Rectal smooth muscle tissue (tissue), 1 donor: ENCODE measurements around the gene EOMES.

Experiments
- H3K27ac ChIP-seq: one replicate; pipeline ENCODE4 v1.7.0; 2013; ENCODE audit warnings: low read depth, low read length, inconsistent platforms
- H3K27me3 ChIP-seq: one replicate; pipeline ENCODE4 v1.7.0; 2013; ENCODE audit warnings: low read length; ENCODE audit not compliant: control insufficient read depth, insufficient read depth
- H3K36me3 ChIP-seq: one replicate; pipeline ENCODE4 v1.7.0; 2013; ENCODE audit warnings: low read length; ENCODE audit not compliant: control insufficient read depth, insufficient read depth
- H3K4me1 ChIP-seq: one replicate; pipeline ENCODE4 v1.7.0; 2013; ENCODE audit warnings: low read length; ENCODE audit not compliant: control insufficient read depth, insufficient read depth
- H3K4me3 ChIP-seq: one replicate; pipeline ENCODE4 v1.7.0; 2013; ENCODE audit warnings: low read length
- H3K9ac ChIP-seq: one replicate; pipeline ENCODE4 v1.7.0; 2013; ENCODE audit warnings: low read length

EOMES gene

DNA sequence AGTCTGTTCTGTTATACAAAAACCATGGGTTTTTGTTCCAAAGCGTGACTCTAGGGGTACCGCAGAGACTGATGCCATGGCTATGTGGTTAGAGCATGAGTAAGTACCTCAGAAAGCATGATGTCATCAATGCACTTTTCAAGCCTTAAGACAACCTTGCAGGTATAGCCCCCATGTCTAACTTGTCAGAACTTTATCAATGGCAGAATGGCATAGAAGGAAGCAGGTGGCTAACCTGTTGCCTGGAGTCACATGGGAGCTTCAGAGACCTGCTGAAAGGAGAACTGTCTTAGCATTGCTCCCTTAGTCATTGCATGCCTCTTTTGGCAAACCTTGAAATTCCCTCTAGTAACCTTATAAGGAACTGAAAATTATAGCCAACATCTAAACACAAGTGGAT lies 52.5 kb downstream of the EOMES start:
- Histone ChIP-seq H3K9ac (no peak overlapping the region), H3K4me1 (no peaks in the 10 kb centered on the region), H3K4me3 (no peak overlapping the region), H3K27ac (no peak overlapping the region), H3K27me3 (no peaks in the 10 kb centered on the region), H3K36me3 (no peaks in the 10 kb centered on the region)

DNA sequence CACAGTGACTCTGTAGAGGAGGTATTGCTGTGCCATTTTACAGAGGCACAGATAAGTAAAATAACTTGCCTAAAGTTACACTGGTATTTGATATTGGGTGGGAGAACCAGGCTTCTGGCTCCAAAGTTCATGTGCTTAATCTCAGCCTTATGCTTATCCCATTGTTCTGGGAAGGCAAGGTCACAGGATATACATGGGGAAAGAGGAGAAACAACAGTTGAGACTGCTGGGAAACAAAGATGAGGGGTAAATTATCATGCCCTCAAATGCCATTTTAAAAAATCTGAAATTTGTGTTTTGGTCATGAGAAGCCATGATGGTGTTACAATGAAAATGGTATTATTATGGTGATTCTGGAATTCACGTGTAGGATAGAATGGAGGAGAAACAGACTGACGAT lies 54.4 kb downstream of the EOMES start:
- H3K27ac ChIP-seq = no peak overlapping the region
- H3K4me3 ChIP-seq = no peak overlapping the region
- no peaks in the 10 kb centered on the region for H3K36me3 ChIP-seq
- H3K9ac ChIP-seq = no peak overlapping the region
- no peaks in the 10 kb centered on the region for H3K4me1 ChIP-seq
- H3K27me3 ChIP-seq = no peaks in the 10 kb centered on the region

GRCh38 chr3:27666708-27667107 lies 55.4 kb downstream of the EOMES start:
- Histone ChIP-seq H3K4me3 (no peak overlapping the region), H3K36me3 (no peaks in the 10 kb centered on the region), H3K27me3 (no peaks in the 10 kb centered on the region), H3K27ac (no peak overlapping the region), H3K9ac (no peak overlapping the region), H3K4me1 (no peaks in the 10 kb centered on the region)

GRCh38 chr3:27666272-27666671 lies 55.9 kb downstream of the EOMES start:
- Histone ChIP-seq H3K4me3 (no peak overlapping the region), H3K9ac (no peak overlapping the region), H3K4me1 (no peaks in the 10 kb centered on the region), H3K27me3 (no peaks in the 10 kb centered on the region), H3K36me3 (no peaks in the 10 kb centered on the region), H3K27ac (no peak overlapping the region)
